HEK293T (cell line): ENCODE results near the gene NEDD4.
"Not testable (repeated sequence)": the region's sequence is repeated elsewhere in the genome, so short reads cannot be mapped to it uniquely, and the experiment has no call there.

Experiments used
- CTCF ChIA-PET: fragments of 350-600 bp; formaldehyde crosslinking; extraction: SDS; loops from one replicate; lab custom pipeline; 2021; ENCODE audit warnings: antibody characterized with exemption, inconsistent platforms; lab: Yijun Ruan, JAX
- POLR2A ChIA-PET: fragments of 350-600 bp; formaldehyde crosslinking; extraction: SDS; loops from one replicate; lab custom pipeline; 2020; ENCODE audit warnings: antibody characterized with exemption, inconsistent platforms; lab: Yijun Ruan, JAX
- DNase-seq: peaks from one replicate; pipeline ENCODE4 v3.0.0; 2012; ENCODE audit warnings: mixed read lengths; ENCODE audit errors: extremely low spot score
- ARNT ChIP-seq: fragments of 450-650 bp; IDR thresholded peaks from 2 replicates; pipeline ENCODE4 v1.6.1; 2017; ENCODE audit warnings: mild to moderate bottlenecking
- BHLHE40 ChIP-seq: fragments of 450-650 bp; IDR thresholded peaks from 2 replicates; pipeline ENCODE4 v1.6.1; 2016; ENCODE audit warnings: mild to moderate bottlenecking, moderate library complexity, borderline replicate concordance
- CTBP1 ChIP-seq: fragments of 450-650 bp; IDR thresholded peaks from 2 replicates; pipeline ENCODE4 v1.6.1; 2016; ENCODE audit warnings: borderline replicate concordance
- ELF4 ChIP-seq: fragments of 450-650 bp; IDR thresholded peaks from 2 replicates; pipeline ENCODE4 v1.6.1; 2017; ENCODE audit warnings: antibody characterized with exemption
- FOXA1 ChIP-seq: fragments of 450-650 bp; IDR thresholded peaks from 2 replicates; pipeline ENCODE4 v1.6.1; 2016; ENCODE audit warnings: mild to moderate bottlenecking
- FOXK2 ChIP-seq: fragments of 450-650 bp; IDR thresholded peaks from 2 replicates; pipeline ENCODE4 v1.6.1; 2016; ENCODE audit warnings: mild to moderate bottlenecking
- FOXM1 ChIP-seq: fragments of 450-650 bp; IDR thresholded peaks from 2 replicates; pipeline ENCODE4 v1.6.1; 2017; ENCODE audit warnings: mild to moderate bottlenecking, borderline replicate concordance
- HDGF ChIP-seq: fragments of 450-650 bp; IDR thresholded peaks from 2 replicates; pipeline ENCODE4 v1.6.1; 2017; ENCODE audit warnings: antibody characterized with exemption, borderline replicate concordance
- L3MBTL2 ChIP-seq: fragments of 450-650 bp; conservative IDR thresholded peaks from 2 replicates; pipeline ENCODE4 v1.6.1; 2016; ENCODE audit warnings: mild to moderate bottlenecking
- LEF1 ChIP-seq: fragments of 450-650 bp; IDR thresholded peaks from 2 replicates; pipeline ENCODE4 v1.6.1; 2017; ENCODE audit warnings: mild to moderate bottlenecking, borderline replicate concordance
- NFRKB ChIP-seq: fragments of 450-650 bp; IDR thresholded peaks from 2 replicates; pipeline ENCODE4 v1.6.1; 2016; ENCODE audit warnings: mild to moderate bottlenecking, moderate library complexity
- PKNOX1 ChIP-seq: fragments of 450-650 bp; IDR thresholded peaks from 2 replicates; pipeline ENCODE4 v1.6.1; 2016
- SP1 ChIP-seq: fragments of 450-650 bp; IDR thresholded peaks from 2 replicates; pipeline ENCODE4 v1.6.1; 2017
- SUZ12 ChIP-seq: fragments of 450-650 bp; IDR thresholded peaks from 2 replicates; pipeline ENCODE4 v1.6.1; 2016; ENCODE audit warnings: mild to moderate bottlenecking
- TARDBP ChIP-seq: fragments of 450-650 bp; IDR thresholded peaks from 2 replicates; pipeline ENCODE4 v1.6.1; 2016
- ZNF384 ChIP-seq: fragments of 450-650 bp; IDR thresholded peaks from 2 replicates; pipeline ENCODE4 v1.6.1; 2016

NEDD4 gene

GRCh38 chr15:55789066-55789660, 204.2 kb downstream of the NEDD4 start:
- CTCF ChIA-PET = interaction anchor here (0.6 to 1.9 kb wide), 3 partner anchors 12 to 34 kb away, joined by 3 to 5 read pairs (median 4); no protein-coding TSS in a partner anchor
- DNase-seq = peak; percentile 32
- POLR2A ChIA-PET = no interaction called here
- no peak for TF ChIP-seq LEF1
- no peak for TF ChIP-seq FOXM1
- TF ChIP-seq ELF4 = no peak
- no peak for TF ChIP-seq FOXK2
- TF ChIP-seq CTBP1 = no peak
- no peak for TF ChIP-seq SUZ12
- TF ChIP-seq ARNT = no peak
- TF ChIP-seq BHLHE40 = no peak
- TF ChIP-seq TARDBP = no peak
- TF ChIP-seq ZNF384 = no peak

GRCh38 chr15:55786341-55786740, 207.1 kb downstream of the NEDD4 start:
- no peak for DNase-seq

GRCh38 chr15:55785593-55785992, 207.8 kb downstream of the NEDD4 start:
- DNase-seq, POLR2A ChIA-PET, CTCF ChIA-PET: not testable (repeated sequence)

More at GRCh38 chr15:55786341-55786740, 207.1 kb downstream of the NEDD4 start:
- TF ChIP-seq ELF4 (no peak), ZNF384 (no peak), TARDBP (no peak), ARNT (no peak), HDGF (no peak), CTBP1 (no peak), SUZ12 (no peak), PKNOX1 (no peak), FOXA1 (no peak), FOXK2 (no peak), BHLHE40 (no peak), FOXM1 (no peak)
- POLR2A ChIA-PET = no interaction called here
- CTCF ChIA-PET = no interaction called here

GRCh38 chr15:55784286-55784685, 209.1 kb downstream of the NEDD4 start:
- ChIA-PET POLR2A (no interaction called here), CTCF (interaction anchor here (2.6 kb wide), 1 partner anchor 10 kb away, joined by 14 read pairs; no protein-coding TSS in a partner anchor)
- DNase-seq = no peak
- TF ChIP-seq FOXM1 (no peak), SUZ12 (no peak), FOXA1 (no peak), ARNT (no peak), ZNF384 (no peak), BHLHE40 (no peak), L3MBTL2 (no peak), PKNOX1 (peak; percentile 56)

- no peak for DNase-seq
- ChIA-PET CTCF (interaction anchor here (0.9 to 2.6 kb wide), 3 partner anchors 8 to 169 kb away, joined by 3 to 14 read pairs (median 3); no protein-coding TSS in a partner anchor), POLR2A (no interaction called here)
- TF ChIP-seq PKNOX1 (no peak), FOXA1 (no peak), SP1 (no peak), SUZ12 (no peak), FOXK2 (no peak), ZNF384 (no peak), TARDBP (no peak), BHLHE40 (no peak), ELF4 (no peak), HDGF (no peak)
These were observed 210.5 kb downstream of the NEDD4 start for GRCh38 chr15:55782901-55783300.

- TF ChIP-seq ELF4 (no peak), SUZ12 (no peak), FOXK2 (no peak), HDGF (no peak), FOXM1 (no peak), NFRKB (no peak), TARDBP (no peak), PKNOX1 (no peak), CTBP1 (no peak), LEF1 (no peak), BHLHE40 (no peak), ZNF384 (no peak), FOXA1 (no peak), SP1 (no peak), ARNT (no peak), L3MBTL2 (no peak)
- DNase-seq = no peak
- CTCF ChIA-PET = no interaction called here
- POLR2A ChIA-PET = no interaction called here
These were observed 213.1 kb downstream of the NEDD4 start for GRCh38 chr15:55780292-55780691.
